Measurements from ENCODE around the gene LRRC71. TPM values are rescaled to one million over a fixed set of nuclear protein-coding genes. Genes with fewer than 3 reads are reported as not detected.
A peak's percentile ranks its signal among the peaks of the same experiment; 100 is the strongest.

The LRRC71 gene
- total and polyA plus RNA-seq, 2 of the 4 experiments (the other 2 are of a cell fraction): 0.50 TPM; not detected in 1

DNA sequence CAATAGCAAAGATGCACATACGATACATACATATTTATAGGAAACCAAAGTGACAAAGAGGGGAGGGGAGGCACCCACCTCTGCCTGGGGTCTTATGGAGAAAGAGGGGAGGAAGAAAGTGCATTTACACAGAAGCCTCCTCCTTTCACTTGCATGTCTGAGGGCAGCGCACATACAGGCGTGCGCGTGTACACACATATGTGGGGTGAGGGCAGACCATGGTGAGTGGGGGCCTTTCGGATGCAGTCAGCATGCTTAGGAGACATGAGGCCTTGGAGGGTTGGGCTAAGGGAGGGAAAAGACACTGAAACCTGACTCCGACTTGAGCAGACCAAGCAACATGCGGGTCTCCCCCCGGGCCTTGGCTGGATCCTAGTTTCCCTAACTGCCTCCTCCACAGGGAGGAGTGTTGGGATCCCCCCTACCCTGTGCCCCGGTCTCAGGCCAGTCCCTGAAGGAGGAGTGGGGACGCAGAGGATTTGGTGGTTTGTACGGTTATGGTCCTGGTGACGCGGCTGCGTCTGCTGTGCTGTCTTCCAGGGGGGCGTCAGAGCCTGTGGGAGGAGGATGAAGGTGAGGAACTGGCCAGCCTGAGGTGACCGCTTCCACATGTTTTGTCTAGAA lies 15.2 kb downstream of the LRRC71 start:
- no peak overlapping the region for H4K5ac ChIP-seq (ENCODE audit: low read depth, low read length)
- H2BK15ac ChIP-seq (ENCODE audit: low read depth, low read length): no peak overlapping the region
- no peaks in the 10 kb centered on the region for H3K4me1 ChIP-seq (ENCODE audit: control insufficient read depth, insufficient read depth, low read length)
- no peak overlapping the region for H3K27ac ChIP-seq (ENCODE audit: insufficient read depth, low read length)
- no peak overlapping the region for H3K23ac ChIP-seq (ENCODE audit: low read depth, low read length)
- no peak overlapping the region for H3K4me2 ChIP-seq (ENCODE audit: low read depth, low read length)
- CTCF ChIA-PET: no interaction called here
- H3K79me1 ChIP-seq (ENCODE audit: low read depth in 1 of 2, low read length in 2 of 2): no peaks in the 10 kb centered on the region
- H3K56ac ChIP-seq (ENCODE audit: extremely low read depth, insufficient read depth, low read length): no peak overlapping the region
- H3K14ac ChIP-seq (replicated peaks; ENCODE audit: low read depth, low read length): no peak overlapping the region
- peaks cover under 1% of the 10 kb centered on the region; the same call in 1 of the 2 replicates for H3K27me3 ChIP-seq (ENCODE audit: control insufficient read depth, insufficient read depth, low read length)
- WGBS, 2 experiments (ENCODE audit: extremely low coverage in 2 of 2, insufficient read length in 1 of 2): no CpG with 5 or more reads among the region's 17 CpGs
- no peak overlapping the region for H2BK20ac ChIP-seq (ENCODE audit: low read depth, low read length)
- H3K36me3 ChIP-seq (ENCODE audit: control insufficient read depth, insufficient read depth, low read length): peaks cover 45% of the 10 kb centered on the region
- H2BK120ac ChIP-seq (ENCODE audit: low read depth, low read length): no peak overlapping the region
- H3K4me3 ChIP-seq (ENCODE audit: insufficient read depth, low read depth, low read length): no peak overlapping the region
- BruUV-seq (replicated peaks): no TSS peak
- H2AK5ac ChIP-seq (ENCODE audit: low read depth, low read length): no peak overlapping the region
- TF ChIP-seq MAFK (IDR thresholded peaks at IDR 0.05; ENCODE audit: low read depth, low read length): no peak
- no peak for TF ChIP-seq ELK1 (IDR thresholded peaks at IDR 0.05; ENCODE audit: borderline replicate concordance, low read depth, low read length)
- no peak for TF ChIP-seq POLR2A (IDR thresholded peaks at IDR 0.05; ENCODE audit: low read depth, low read length)
- TF ChIP-seq BHLHE40 (IDR thresholded peaks at IDR 0.05; ENCODE audit: low read depth, low read length): no peak
- TF ChIP-seq CEBPB (IDR thresholded peaks at IDR 0.05; ENCODE audit: low read depth, low read length): no peak
- no peak for TF ChIP-seq RFX5 (IDR thresholded peaks at IDR 0.05; ENCODE audit: low read depth, low read length)
- TF ChIP-seq RAD21 (IDR thresholded peaks at IDR 0.05; ENCODE audit: low read length): no peak
- no peak for TF ChIP-seq CHD1 (IDR thresholded peaks at IDR 0.05; ENCODE audit: low read depth, low read length)
- TF ChIP-seq SMC3 (IDR thresholded peaks at IDR 0.05; ENCODE audit: low read depth, low read length): no peak
- TF ChIP-seq RCOR1 (IDR thresholded peaks at IDR 0.05; ENCODE audit: insufficient replicate concordance, low read length): no peak
- H2BK5ac ChIP-seq (ENCODE audit: low read depth, low read length, poor library complexity, severe bottlenecking): no peak overlapping the region
- no peak overlapping the region for H4K8ac ChIP-seq (ENCODE audit: low read depth in 2 of 2, low read length in 2 of 2)
- H2AFZ ChIP-seq (replicated peaks; ENCODE audit: low read length, poor library complexity): no peak overlapping the region
- dilution Hi-C loops (cut with HindIII; ENCODE audit: low sequenced_read_pairs, unreplicated experiment) (no loop called here), intact Hi-C loops (cut with micrococcal nuclease) (no loop called here), in situ Hi-C loops (cut with MboI; ENCODE audit: low sequenced_read_pairs) (no loop called here)
- peak overlapping the region; percentile 46 for H2AK9ac ChIP-seq (replicated peaks; ENCODE audit: low read depth, low read length, poor library complexity)
- H3K18ac ChIP-seq (ENCODE audit: low read depth, low read length): no peak overlapping the region
- ATAC-seq (ENCODE audit: low read depth) (no peak), DNase-seq (no peak)
- no peaks in the 10 kb centered on the region; the same call in 1 of the 2 replicates for H4K20me1 ChIP-seq (ENCODE audit: insufficient read depth, low read length)
- POLR2A ChIA-PET (ENCODE audit: unreplicated experiment): no interaction called here
- H3K9me3 ChIP-seq (ENCODE audit: control insufficient read depth, insufficient read depth, low read length): no peaks in the 10 kb centered on the region
- no peak overlapping the region for H4K91ac ChIP-seq (ENCODE audit: insufficient read depth, low read depth, low read length)
- no peak overlapping the region for H3K4ac ChIP-seq (ENCODE audit: low read depth, low read length)
- H3K9me1 ChIP-seq (ENCODE audit: insufficient read depth, low read length): no peaks in the 10 kb centered on the region
- no peak overlapping the region for H3K9ac ChIP-seq (ENCODE audit: low read depth, low read length)

Measured in IMR-90 (cell line).